Measurements from ENCODE around the gene ADAMTSL4. TPM values are rescaled to one million over a fixed set of nuclear protein-coding genes. Genes with fewer than 3 reads are reported as not detected.
A peak's percentile ranks its signal among the peaks of the same experiment; 100 is the strongest.

Gene ADAMTSL4
- total RNA-seq, 6 experiments from 2014 or later: 20.5 to 35.2 (median 31.5) TPM

DNA sequence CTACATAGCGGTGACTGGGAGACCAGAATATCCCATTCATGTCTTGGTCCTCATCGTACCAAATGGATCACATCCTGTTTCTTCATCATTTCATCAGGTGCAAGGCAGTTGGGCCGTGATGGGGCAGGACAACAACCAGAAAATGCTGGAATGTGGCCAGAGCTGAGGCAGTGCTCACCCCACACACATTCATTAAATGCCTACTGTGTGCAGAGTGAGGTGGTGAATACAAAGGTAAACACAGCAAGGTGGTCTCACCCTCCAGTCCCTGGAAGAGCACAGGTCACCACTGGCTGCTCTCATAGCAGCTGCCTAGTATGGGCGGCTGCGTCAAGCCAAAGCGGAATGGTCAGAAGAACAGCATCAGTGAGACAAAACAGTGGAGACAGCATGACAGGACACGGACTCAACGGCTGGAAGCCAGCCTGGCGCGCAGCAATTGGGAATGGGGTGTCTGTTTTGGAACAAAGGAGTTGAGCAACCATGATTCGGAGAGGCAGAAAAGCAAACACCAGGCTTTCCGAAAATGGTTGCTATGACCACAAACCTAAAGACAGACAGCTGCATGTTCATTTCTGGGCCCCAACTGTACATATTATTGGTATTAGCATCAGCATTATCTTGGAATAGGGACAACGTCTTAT lies 5.6 kb upstream of the ADAMTSL4 start:
- peak; percentile 70 to 87 (median 82) for ATAC-seq
- H3K4me1 ChIP-seq: peaks cover 0 to 17% (median 0%) of the 10 kb centered on the region in 4 donors
- peak overlapping the region in 1 of 3 donors; percentile 12 for H3K4me3 ChIP-seq
- H3K9me3 ChIP-seq: no peaks in the 10 kb centered on the region
- peak; percentile 55 to 76 (median 72) for DNase-seq
- 51% methylated on average over 13 of the region's 13 CpGs for WGBS (ENCODE audit: insufficient coverage, low coverage, low lambda C conversion rate, missing lambda C conversion rate)
- H3K27me3 ChIP-seq: no peaks in the 10 kb centered on the region
- no peak for TF ChIP-seq POLR2A (IDR thresholded peaks at IDR 0.05)
- TF ChIP-seq, protein P1, sequence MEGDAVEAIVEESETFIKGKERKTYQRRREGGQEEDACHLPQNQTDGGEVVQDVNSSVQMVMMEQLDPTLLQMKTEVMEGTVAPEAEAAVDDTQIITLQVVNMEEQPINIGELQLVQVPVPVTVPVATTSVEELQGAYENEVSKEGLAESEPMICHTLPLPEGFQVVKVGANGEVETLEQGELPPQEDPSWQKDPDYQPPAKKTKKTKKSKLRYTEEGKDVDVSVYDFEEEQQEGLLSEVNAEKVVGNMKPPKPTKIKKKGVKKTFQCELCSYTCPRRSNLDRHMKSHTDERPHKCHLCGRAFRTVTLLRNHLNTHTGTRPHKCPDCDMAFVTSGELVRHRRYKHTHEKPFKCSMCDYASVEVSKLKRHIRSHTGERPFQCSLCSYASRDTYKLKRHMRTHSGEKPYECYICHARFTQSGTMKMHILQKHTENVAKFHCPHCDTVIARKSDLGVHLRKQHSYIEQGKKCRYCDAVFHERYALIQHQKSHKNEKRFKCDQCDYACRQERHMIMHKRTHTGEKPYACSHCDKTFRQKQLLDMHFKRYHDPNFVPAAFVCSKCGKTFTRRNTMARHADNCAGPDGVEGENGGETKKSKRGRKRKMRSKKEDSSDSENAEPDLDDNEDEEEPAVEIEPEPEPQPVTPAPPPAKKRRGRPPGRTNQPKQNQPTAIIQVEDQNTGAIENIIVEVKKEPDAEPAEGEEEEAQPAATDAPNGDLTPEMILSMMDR (IDR thresholded peaks at IDR 0.05): no peak
- H3K27ac ChIP-seq: peak overlapping the region in 2 of 3 donors; percentile 66 to 69
- intact Hi-C loops (cut with DNase I): no loop called here
- H3K36me3 ChIP-seq: no peaks in the 10 kb centered on the region

DNA sequence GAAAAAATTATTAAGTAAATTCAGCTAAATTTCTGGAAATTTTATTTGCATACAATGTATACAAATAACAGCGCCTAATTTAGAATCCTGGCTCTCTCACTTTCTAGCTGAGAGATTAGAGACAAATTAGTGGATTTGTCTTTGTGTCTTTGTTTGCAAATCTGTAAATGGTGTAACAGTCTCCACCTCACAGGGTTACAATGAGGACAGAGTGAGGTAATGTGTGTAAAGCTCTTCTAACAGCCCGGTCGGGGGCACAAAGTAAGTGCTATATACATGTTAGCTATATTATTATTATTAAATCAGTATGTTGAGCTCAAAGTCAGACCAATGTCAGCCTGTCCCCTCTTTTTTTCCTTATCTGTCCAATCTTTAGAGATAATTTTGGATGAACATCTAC lies 5.0 kb upstream of the ADAMTSL4 start:
- H3K4me1 ChIP-seq: peaks cover 0 to 17% (median 0%) of the 10 kb centered on the region in 4 donors
- H3K36me3 ChIP-seq: no peaks in the 10 kb centered on the region
- no peaks in the 10 kb centered on the region for H3K9me3 ChIP-seq
- TF ChIP-seq, protein P1 (IDR thresholded peaks at IDR 0.05): no peak
- TF ChIP-seq POLR2A (IDR thresholded peaks at IDR 0.05): no peak
- intact Hi-C loops (cut with DNase I): no loop called here
- WGBS (ENCODE audit: insufficient coverage, low coverage, low lambda C conversion rate, missing lambda C conversion rate): 29% methylated on average over 3 of the region's 3 CpGs
- ATAC-seq (peak; percentile 61 to 65 (median 64)), DNase-seq (no peak)
- H3K27me3 ChIP-seq: no peaks in the 10 kb centered on the region
- peak overlapping the region in 1 of 3 donors; percentile 12 for H3K4me3 ChIP-seq
- peak overlapping the region; percentile 40 to 69 (median 66) for H3K27ac ChIP-seq

DNA sequence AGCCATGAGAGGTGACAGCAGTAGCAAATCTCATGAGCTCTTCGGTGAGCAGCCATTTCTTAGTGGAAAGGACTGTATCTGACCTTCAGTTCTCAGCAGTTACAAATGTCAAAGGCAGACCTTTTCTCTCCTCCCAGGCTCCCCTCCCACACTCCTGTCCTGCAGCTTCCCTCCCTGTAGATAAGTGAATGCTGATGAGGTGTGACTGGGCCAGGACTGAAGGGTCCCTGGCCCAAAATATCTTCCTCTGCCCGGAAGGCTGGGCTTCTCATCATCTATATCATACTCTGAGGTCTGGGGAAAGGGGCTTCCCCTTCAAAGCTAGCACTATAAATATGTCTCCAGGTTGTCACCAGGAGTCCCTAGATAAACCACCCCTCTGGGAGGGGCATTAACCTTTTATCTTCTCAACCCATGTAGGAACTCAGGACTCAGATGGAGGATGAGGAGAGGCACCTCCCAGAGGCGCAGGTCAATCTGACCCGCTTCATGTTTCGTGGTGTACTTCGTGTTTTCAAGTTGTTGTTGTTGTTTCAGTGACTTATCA lies 3.6 kb upstream of the ADAMTSL4 start:
- H3K4me1 ChIP-seq: peaks cover 0 to 24% (median 0%) of the 10 kb centered on the region in 4 donors
- TF ChIP-seq, protein P1 (IDR thresholded peaks at IDR 0.05): no peak
- TF ChIP-seq POLR2A (IDR thresholded peaks at IDR 0.05): no peak
- no peak overlapping the region for H3K4me3 ChIP-seq
- no peak for ATAC-seq
- WGBS (ENCODE audit: insufficient coverage, low coverage, low lambda C conversion rate, missing lambda C conversion rate): 86% methylated on average over 6 of the region's 6 CpGs
- intact Hi-C loops (cut with DNase I): no loop called here
- no peak for DNase-seq
- no peaks in the 10 kb centered on the region for H3K27me3 ChIP-seq
- H3K36me3 ChIP-seq: no peaks in the 10 kb centered on the region
- no peak overlapping the region for H3K27ac ChIP-seq
- no peaks in the 10 kb centered on the region for H3K9me3 ChIP-seq

DNA sequence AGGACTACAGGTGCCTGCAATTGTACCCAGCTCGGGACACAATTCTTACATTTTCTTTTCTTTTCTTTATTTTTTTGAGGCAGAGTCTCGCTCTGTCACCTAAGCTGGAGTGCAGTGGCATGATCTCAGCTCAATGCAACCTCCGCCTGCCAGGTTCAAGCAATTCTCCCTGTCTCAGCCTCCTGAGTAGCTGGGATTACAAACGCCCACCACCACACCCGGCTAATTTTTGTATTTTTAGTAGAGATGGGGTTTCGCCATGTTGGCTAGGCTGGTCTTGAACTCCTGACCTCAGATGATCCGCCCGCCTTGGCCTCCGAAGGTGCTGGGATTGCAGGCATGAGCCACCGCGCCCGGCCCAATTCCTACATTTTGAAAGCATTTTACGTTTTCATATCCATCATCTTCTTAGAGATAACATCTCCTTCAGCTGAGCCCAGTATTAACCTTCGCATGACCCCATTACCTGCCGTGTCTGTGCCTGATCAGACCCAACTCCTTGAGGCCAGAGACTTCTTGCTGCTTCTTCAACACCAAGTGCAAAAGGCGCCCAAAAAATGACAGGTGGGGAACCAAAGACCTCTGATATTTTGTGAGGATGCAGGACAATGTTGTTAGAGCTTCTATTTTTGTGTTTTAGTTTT lies 2.8 kb upstream of the ADAMTSL4 start:
- H3K27me3 ChIP-seq: no peaks in the 10 kb centered on the region
- no peak overlapping the region for H3K4me3 ChIP-seq
- H3K36me3 ChIP-seq: no peaks in the 10 kb centered on the region
- WGBS (ENCODE audit: insufficient coverage, low coverage, low lambda C conversion rate, missing lambda C conversion rate): 84% methylated on average over 12 of the region's 16 CpGs
- H3K4me1 ChIP-seq: peaks cover 0 to 31% (median 0%) of the 10 kb centered on the region in 4 donors
- H3K27ac ChIP-seq: no peak overlapping the region
- ATAC-seq: no peak
- TF ChIP-seq POLR2A (IDR thresholded peaks at IDR 0.05): no peak
- TF ChIP-seq, protein P1 (IDR thresholded peaks at IDR 0.05): no peak
- DNase-seq: no peak
- no peaks in the 10 kb centered on the region for H3K9me3 ChIP-seq
- intact Hi-C loops (cut with DNase I): no loop called here
